SK-N-SH treated with all-trans-retinoic acid at 6 μM for 48 hours (cell line): ENCODE results near the gene TTYH3.

ENCODE experiments used
- ATAC-seq: fragments of 200-7000 bp; cut with Tn5 transposase; 3 replicates; pipeline ENCODE4 v1.9.1; 2020; ENCODE audit warnings: mild to moderate bottlenecking, moderate library complexity
- ARNTL ChIP-seq: fragments of 450-650 bp; formaldehyde crosslinking; IDR thresholded peaks from 2 replicates; pipeline ENCODE4 v1.5.0; 2020; ENCODE audit warnings: low read depth, mild to moderate bottlenecking, moderate library complexity, borderline replicate concordance
- BACH2 ChIP-seq: fragments of 250-450 bp; sonication (Bioruptor Pico); IDR thresholded peaks from 2 replicates; pipeline ENCODE4 v1.9.0; 2021; ENCODE audit warnings: mild to moderate bottlenecking, borderline replicate concordance
- CSDC2 ChIP-seq: fragments of 250-450 bp; sonication (Bioruptor Pico); IDR thresholded peaks from 2 replicates; pipeline ENCODE4 v1.5.0; 2020; ENCODE audit warnings: mild to moderate bottlenecking, moderate library complexity
- GLIS3 ChIP-seq: fragments of 250-450 bp; sonication (Bioruptor Pico); IDR thresholded peaks from 2 replicates; pipeline ENCODE4 v1.5.0; 2020; ENCODE audit warnings: mild to moderate bottlenecking, moderate library complexity
- ISL1 ChIP-seq: fragments of 250-450 bp; sonication (Bioruptor Pico); IDR thresholded peaks from 2 replicates; pipeline ENCODE4 v2.1.2; 2022; ENCODE audit warnings: mild to moderate bottlenecking, moderate library complexity
- OSR1 ChIP-seq: fragments of 250-450 bp; sonication (Bioruptor Pico); IDR thresholded peaks from 2 replicates; pipeline ENCODE4 v1.8.0; 2022; ENCODE audit warnings: moderate library complexity, mild to moderate bottlenecking, inconsistent platforms
- PPARA ChIP-seq: fragments of 250-450 bp; sonication (Bioruptor Pico); IDR thresholded peaks from 2 replicates; pipeline ENCODE4 v1.5.0; 2020; ENCODE audit warnings: mild to moderate bottlenecking, borderline replicate concordance
- RARB ChIP-seq: fragments of 250-450 bp; sonication (Bioruptor Pico); IDR thresholded peaks from 2 replicates; pipeline ENCODE4 v1.8.0; 2021; ENCODE audit warnings: mild to moderate bottlenecking, moderate library complexity
- SNAI2 ChIP-seq: fragments of 250-450 bp; sonication (Bioruptor Pico); IDR thresholded peaks from 2 replicates; pipeline ENCODE4 v1.5.0; 2020; ENCODE audit warnings: mild to moderate bottlenecking, moderate library complexity
- TCF4 ChIP-seq: fragments of 250-450 bp; sonication (Bioruptor Pico); IDR thresholded peaks from 2 replicates; pipeline ENCODE4 v1.8.0; 2021; ENCODE audit warnings: mild to moderate bottlenecking, moderate library complexity, borderline replicate concordance
- TOX ChIP-seq: fragments of 250-450 bp; sonication (Bioruptor Pico); IDR thresholded peaks from 2 replicates; pipeline ENCODE4 v1.8.0; 2021; ENCODE audit warnings: mild to moderate bottlenecking, moderate library complexity, borderline replicate concordance
- ZC3H10 ChIP-seq: fragments of 250-450 bp; sonication (Bioruptor Pico); IDR thresholded peaks from 2 replicates; pipeline ENCODE4 v1.5.1; 2021; ENCODE audit warnings: mild to moderate bottlenecking, moderate library complexity
- ZFP30 ChIP-seq: fragments of 450-650 bp; formaldehyde crosslinking; IDR thresholded peaks from 2 replicates; pipeline ENCODE4 v1.5.0; 2022; ENCODE audit warnings: mild to moderate bottlenecking, moderate library complexity
- ZNF565 ChIP-seq: fragments of 450-650 bp; formaldehyde crosslinking; conservative IDR thresholded peaks from 2 replicates; pipeline ENCODE4 v1.5.0; 2020; ENCODE audit warnings: low read depth, mild to moderate bottlenecking, moderate library complexity
- ZNF70 ChIP-seq: fragments of 450-650 bp; formaldehyde crosslinking; IDR thresholded peaks from 2 replicates; pipeline ENCODE4 v1.5.0; 2020; ENCODE audit warnings: mild to moderate bottlenecking, moderate library complexity
- ZNF8 ChIP-seq: fragments of 450-650 bp; formaldehyde crosslinking; IDR thresholded peaks from 2 replicates; pipeline ENCODE4 v1.5.0; 2020; ENCODE audit warnings: mild to moderate bottlenecking, moderate library complexity
- TF ChIP-seq, protein P1 (sequence below): fragments of 250-450 bp; sonication (Bioruptor Pico); IDR thresholded peaks from 2 replicates; pipeline ENCODE4 v1.8.0; 2021; ENCODE audit warnings: low read depth, mild to moderate bottlenecking, moderate library complexity, borderline replicate concordance
- TF ChIP-seq, protein P2 (sequence below): fragments of 250-450 bp; sonication (Bioruptor Pico); IDR thresholded peaks from 2 replicates; pipeline ENCODE4 v1.5.1; 2020; ENCODE audit warnings: low read depth, mild to moderate bottlenecking, moderate library complexity
- TF ChIP-seq, protein P3 (sequence below): fragments of 250-450 bp; sonication (Bioruptor Pico); IDR thresholded peaks from 2 replicates; pipeline ENCODE4 v1.5.1; 2021; ENCODE audit warnings: mild to moderate bottlenecking, moderate library complexity
- TF ChIP-seq, protein P4 (sequence below): fragments of 250-450 bp; sonication (Bioruptor Pico); IDR thresholded peaks from 2 replicates; pipeline ENCODE4 v1.8.0; 2020; ENCODE audit warnings: mild to moderate bottlenecking, moderate library complexity, borderline replicate concordance

The TTYH3 gene

DNA sequence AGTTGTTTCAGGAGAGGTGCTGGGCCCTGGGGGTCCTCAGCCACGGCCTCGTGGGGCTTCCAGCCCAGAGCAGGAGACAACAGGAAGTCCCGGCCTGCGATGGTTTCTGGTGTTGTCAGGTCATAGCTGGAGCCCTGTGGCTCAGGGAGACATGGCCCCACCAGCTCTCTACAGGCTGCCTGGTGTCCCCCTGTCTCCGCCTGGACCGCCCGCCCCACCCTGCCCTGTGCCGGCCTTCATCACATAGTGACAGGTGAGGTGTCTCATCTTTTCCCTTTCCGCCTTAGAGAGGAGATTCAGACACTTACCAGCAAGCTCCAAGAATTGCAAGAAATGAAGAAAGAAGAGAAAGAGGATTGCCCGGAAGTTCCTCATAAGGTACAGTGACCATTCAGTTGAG lies 37.2 kb upstream of the TTYH3 start:
- ATAC-seq: no peak
- TF ChIP-seq SNAI2 (CRISPR knock-in tag) (no peak), ZNF565 (CRISPR knock-in tag) (no peak), ISL1 (CRISPR knock-in tag) (no peak), ZC3H10 (CRISPR knock-in tag) (no peak), RARB (CRISPR knock-in tag) (no peak), ZFP30 (CRISPR knock-in tag) (no peak), TOX (no peak), OSR1 (CRISPR knock-in tag) (no peak), CSDC2 (CRISPR knock-in tag) (no peak), BACH2 (CRISPR knock-in tag) (no peak), GLIS3 (CRISPR knock-in tag) (no peak), TCF4 (CRISPR knock-in tag) (no peak), ARNTL (CRISPR knock-in tag) (no peak)
- TF ChIP-seq, protein P1, sequence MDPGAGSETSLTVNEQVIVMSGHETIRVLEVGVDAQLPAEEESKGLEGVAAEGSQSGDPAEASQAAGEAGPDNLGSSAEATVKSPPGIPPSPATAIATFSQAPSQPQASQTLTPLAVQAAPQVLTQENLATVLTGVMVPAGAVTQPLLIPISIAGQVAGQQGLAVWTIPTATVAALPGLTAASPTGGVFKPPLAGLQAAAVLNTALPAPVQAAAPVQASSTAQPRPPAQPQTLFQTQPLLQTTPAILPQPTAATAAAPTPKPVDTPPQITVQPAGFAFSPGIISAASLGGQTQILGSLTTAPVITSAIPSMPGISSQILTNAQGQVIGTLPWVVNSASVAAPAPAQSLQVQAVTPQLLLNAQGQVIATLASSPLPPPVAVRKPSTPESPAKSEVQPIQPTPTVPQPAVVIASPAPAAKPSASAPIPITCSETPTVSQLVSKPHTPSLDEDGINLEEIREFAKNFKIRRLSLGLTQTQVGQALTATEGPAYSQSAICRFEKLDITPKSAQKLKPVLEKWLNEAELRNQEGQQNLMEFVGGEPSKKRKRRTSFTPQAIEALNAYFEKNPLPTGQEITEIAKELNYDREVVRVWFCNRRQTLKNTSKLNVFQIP: no peak
- TF ChIP-seq, protein P2, sequence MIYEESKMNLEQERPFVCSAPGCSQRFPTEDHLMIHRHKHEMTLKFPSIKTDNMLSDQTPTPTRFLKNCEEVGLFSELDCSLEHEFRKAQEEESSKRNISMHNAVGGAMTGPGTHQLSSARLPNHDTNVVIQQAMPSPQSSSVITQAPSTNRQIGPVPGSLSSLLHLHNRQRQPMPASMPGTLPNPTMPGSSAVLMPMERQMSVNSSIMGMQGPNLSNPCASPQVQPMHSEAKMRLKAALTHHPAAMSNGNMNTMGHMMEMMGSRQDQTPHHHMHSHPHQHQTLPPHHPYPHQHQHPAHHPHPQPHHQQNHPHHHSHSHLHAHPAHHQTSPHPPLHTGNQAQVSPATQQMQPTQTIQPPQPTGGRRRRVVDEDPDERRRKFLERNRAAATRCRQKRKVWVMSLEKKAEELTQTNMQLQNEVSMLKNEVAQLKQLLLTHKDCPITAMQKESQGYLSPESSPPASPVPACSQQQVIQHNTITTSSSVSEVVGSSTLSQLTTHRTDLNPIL: no peak
- TF ChIP-seq, protein P3, sequence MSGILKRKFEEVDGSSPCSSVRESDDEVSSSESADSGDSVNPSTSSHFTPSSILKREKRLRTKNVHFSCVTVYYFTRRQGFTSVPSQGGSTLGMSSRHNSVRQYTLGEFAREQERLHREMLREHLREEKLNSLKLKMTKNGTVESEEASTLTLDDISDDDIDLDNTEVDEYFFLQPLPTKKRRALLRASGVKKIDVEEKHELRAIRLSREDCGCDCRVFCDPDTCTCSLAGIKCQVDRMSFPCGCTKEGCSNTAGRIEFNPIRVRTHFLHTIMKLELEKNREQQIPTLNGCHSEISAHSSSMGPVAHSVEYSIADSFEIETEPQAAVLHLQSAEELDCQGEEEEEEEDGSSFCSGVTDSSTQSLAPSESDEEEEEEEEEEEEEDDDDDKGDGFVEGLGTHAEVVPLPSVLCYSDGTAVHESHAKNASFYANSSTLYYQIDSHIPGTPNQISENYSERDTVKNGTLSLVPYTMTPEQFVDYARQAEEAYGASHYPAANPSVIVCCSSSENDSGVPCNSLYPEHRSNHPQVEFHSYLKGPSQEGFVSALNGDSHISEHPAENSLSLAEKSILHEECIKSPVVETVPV (CRISPR knock-in tag): no peak
- TF ChIP-seq, protein P4, sequence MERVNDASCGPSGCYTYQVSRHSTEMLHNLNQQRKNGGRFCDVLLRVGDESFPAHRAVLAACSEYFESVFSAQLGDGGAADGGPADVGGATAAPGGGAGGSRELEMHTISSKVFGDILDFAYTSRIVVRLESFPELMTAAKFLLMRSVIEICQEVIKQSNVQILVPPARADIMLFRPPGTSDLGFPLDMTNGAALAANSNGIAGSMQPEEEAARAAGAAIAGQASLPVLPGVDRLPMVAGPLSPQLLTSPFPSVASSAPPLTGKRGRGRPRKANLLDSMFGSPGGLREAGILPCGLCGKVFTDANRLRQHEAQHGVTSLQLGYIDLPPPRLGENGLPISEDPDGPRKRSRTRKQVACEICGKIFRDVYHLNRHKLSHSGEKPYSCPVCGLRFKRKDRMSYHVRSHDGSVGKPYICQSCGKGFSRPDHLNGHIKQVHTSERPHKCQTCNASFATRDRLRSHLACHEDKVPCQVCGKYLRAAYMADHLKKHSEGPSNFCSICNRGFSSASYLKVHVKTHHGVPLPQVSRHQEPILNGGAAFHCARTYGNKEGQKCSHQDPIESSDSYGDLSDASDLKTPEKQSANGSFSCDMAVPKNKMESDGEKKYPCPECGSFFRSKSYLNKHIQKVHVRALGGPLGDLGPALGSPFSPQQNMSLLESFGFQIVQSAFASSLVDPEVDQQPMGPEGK (CRISPR knock-in tag): no peak

DNA sequence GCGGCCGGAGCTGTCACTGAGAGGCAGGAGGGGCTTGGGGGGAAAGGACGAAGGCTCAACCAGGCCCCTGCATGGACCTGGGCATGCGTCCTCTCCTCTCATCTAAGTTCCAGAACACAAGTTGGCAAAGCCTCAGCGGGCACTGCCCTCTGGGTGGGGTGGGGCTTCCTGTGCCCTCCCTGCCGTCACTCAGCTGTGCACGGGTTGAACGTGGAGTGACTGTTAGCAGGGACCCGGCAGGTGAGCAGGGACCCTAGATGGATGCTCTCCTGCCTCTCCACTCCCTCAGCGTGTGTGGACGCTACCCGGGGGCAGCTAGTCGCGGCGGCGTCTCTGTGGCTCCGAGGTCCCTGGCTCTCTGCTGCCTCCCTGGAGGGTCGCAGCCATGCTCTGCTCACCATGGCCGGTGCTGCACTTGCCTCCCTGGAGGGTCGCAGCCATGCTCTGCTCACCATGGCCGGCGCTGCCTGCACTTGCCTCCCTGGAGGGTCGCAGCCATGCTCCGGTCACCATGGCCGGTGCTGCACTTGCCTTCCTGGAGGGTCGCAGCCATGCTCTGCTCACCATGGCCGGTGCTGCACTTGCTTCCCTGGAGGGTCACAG lies 36.4 kb upstream of the TTYH3 start:
- ATAC-seq: no peak
- TF ChIP-seq ZNF8: no peak
- TF ChIP-seq SNAI2 (CRISPR knock-in tag): no peak
- TF ChIP-seq, protein P1: no peak
- TF ChIP-seq GLIS3 (CRISPR knock-in tag): no peak
- no peak for TF ChIP-seq BACH2 (CRISPR knock-in tag)
- TF ChIP-seq TOX: no peak
- no peak for TF ChIP-seq ZNF70 (CRISPR knock-in tag)
- no peak for TF ChIP-seq ZC3H10 (CRISPR knock-in tag)
- no peak for TF ChIP-seq ZNF565 (CRISPR knock-in tag)
- no peak for TF ChIP-seq RARB (CRISPR knock-in tag)
- no peak for TF ChIP-seq ISL1 (CRISPR knock-in tag)
- TF ChIP-seq TCF4 (CRISPR knock-in tag): no peak
- TF ChIP-seq ZFP30 (CRISPR knock-in tag): no peak
- no peak for TF ChIP-seq PPARA
- no peak for TF ChIP-seq OSR1 (CRISPR knock-in tag)

DNA sequence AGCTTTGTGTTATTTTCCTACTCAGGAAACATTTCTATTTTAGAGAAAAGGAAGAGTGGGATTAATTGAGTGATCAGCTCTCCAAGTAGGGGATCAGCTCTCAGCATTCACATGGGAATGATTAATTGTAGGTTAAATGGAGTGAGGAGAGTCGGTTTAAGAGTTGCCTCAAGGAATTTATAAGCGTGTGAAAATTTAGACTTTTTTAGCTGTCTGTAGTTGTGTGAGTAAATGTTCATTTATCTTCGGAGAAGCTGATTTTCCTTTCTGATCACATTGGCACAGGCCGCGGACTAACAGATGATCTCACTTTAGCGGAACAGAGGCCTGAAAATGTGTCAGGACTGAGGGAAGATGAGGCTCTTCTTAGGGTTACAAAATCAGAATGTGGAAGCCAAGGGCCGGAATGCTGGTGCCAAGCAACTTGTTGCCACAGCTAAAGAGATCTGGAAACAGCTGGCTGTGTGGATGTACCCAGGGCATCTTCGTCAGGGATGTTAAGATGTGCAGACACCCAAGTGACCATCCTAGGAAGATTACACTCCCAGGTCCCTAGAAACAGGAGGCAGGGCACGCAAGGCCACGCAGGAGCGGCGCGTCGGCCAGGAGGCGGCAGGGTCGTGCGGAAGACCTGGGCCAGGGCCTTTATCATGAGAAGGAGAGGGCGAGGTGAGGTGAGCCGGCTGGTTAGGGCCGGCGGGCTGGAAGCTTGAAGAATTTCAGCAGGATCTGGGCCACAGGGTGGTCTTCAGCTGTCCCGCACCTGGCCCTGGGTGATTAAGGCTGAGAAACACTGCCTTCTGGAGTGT lies 35.1 kb upstream of the TTYH3 start:
- TF ChIP-seq ARNTL (CRISPR knock-in tag) (no peak), OSR1 (CRISPR knock-in tag) (no peak), ZC3H10 (CRISPR knock-in tag) (no peak), GLIS3 (CRISPR knock-in tag) (no peak), SNAI2 (CRISPR knock-in tag) (no peak), TOX (no peak), PPARA (no peak), CSDC2 (CRISPR knock-in tag) (no peak), BACH2 (CRISPR knock-in tag) (no peak)
- TF ChIP-seq, protein P2: no peak
- TF ChIP-seq, protein P4 (CRISPR knock-in tag): no peak
- ATAC-seq: no peak
